Subcutaneous abdominal adipose tissue (tissue), 5 donors: ENCODE data around the gene USP21.

Experiments used
- H3K27ac ChIP-seq: one replicate; pipeline ENCODE4 v1.7.0; 2013; ENCODE audit warnings: low read depth, mild to moderate bottlenecking, inconsistent platforms, low read length, moderate library complexity
- H3K27me3 ChIP-seq, 5 donors: one replicate each; pipeline ENCODE4 v1.7.0; 2013; ENCODE audit warnings: low read length in 5 of 5, inconsistent platforms in 1 of 5; ENCODE audit not compliant: control insufficient read depth in 5 of 5, insufficient read depth in 4 of 5
- H3K36me3 ChIP-seq, 5 donors: one replicate each; pipeline ENCODE4 v1.7.0; 2013; ENCODE audit warnings: low read length in 5 of 5; ENCODE audit not compliant: control insufficient read depth in 5 of 5, insufficient read depth in 5 of 5
- H3K4me1 ChIP-seq, 5 donors: one replicate each; pipeline ENCODE4 v1.7.0; 2013; ENCODE audit warnings: low read length in 5 of 5, mild to moderate bottlenecking in 3 of 5, moderate library complexity in 1 of 5; ENCODE audit not compliant: control insufficient read depth in 5 of 5, insufficient read depth in 5 of 5
- H3K4me3 ChIP-seq, 5 donors: one replicate each; pipeline ENCODE4 v1.7.0; 2013; ENCODE audit warnings: low read length in 5 of 5, low read depth in 1 of 5
- H3K9ac ChIP-seq, 5 donors: one replicate each; pipeline ENCODE4 v1.7.0; 2013; ENCODE audit warnings: low read length in 5 of 5, mild to moderate bottlenecking in 4 of 5, moderate library complexity in 3 of 5
- H3K9me3 ChIP-seq, 5 donors: one replicate each; pipeline ENCODE4 v1.7.0; 2013; ENCODE audit warnings: low read length in 5 of 5; ENCODE audit not compliant: control insufficient read depth in 5 of 5
- donor health status: healthy.
- donor health status: healthy.
- donor health status: healthy.
- donor health status: healthy.
- donor health status: healthy.

Gene USP21

DNA sequence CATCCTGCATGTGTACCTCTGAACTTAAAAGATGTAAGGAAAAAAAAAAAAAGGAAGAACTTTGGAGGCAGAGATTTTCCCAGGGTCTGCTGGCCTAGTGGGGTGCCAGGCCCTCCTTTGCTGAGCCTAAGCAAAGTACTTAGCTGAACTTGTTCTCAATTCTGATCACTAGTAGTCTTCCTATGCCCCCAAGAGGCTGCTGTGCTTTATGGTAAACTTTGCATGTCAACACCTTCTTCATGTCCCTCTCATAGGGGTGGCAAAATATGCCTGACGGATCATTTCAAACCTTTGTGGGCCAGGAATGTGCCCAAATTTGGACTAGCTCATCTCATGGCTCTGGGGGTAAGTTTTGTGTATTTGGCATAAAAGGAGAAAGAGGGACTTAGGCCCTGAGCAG lies 1.4 kb upstream of the USP21 start:
- H3K4me1 ChIP-seq: peaks cover 5 to 52% (median 37%) of the 10 kb centered on the region in 5 donors
- H3K9ac ChIP-seq: no peak overlapping the region
- no peaks in the 10 kb centered on the region for H3K27me3 ChIP-seq
- no peaks in the 10 kb centered on the region for H3K9me3 ChIP-seq
- peak overlapping the region; percentile 79 for H3K27ac ChIP-seq
- no peak overlapping the region for H3K4me3 ChIP-seq
- H3K36me3 ChIP-seq: peaks cover 6 to 36% (median 29%) of the 10 kb centered on the region in 5 donors

DNA sequence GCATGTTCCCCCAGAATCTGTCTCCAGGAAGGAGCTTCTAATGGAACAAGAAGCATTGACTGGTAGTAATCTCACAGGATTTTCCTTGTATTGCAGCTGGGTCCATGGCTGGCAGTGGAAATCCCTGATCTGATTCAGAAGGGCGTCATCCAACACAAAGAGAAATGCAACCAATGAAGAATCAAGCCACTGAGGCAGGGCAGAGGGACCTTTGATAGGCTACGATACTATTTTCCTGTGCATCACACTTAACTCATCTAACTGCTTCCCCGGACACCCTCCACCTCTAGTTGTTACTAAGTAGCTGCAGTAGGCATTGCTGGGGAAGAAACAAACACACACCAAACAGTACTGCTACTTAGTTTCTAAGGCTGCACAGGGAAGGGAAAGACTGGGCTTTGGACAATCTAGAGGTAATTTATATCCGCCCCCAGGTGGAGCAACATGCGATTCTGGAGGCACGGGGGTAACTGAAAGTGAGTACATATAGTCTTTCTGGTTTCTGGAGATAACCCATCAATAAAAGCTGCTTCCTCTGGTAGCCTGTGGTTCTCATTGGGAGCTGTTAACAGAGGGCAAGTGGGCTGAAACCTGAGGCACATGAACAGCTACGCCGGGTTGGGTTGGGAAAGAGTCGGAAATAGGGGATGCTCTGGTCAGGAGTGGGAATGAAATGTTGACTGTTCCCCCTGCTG lies 837 bp upstream of the USP21 start:
- no peaks in the 10 kb centered on the region for H3K27me3 ChIP-seq
- peak overlapping the region; percentile 79 for H3K27ac ChIP-seq
- peak overlapping the region; percentile 8 to 82 (median 78) for H3K9ac ChIP-seq
- no peaks in the 10 kb centered on the region for H3K9me3 ChIP-seq
- peaks cover 6 to 42% (median 34%) of the 10 kb centered on the region in 5 donors for H3K36me3 ChIP-seq
- H3K4me3 ChIP-seq: peak overlapping the region; percentile 76 to 91 (median 87)
- H3K4me1 ChIP-seq: peaks cover 5 to 49% (median 35%) of the 10 kb centered on the region in 5 donors

DNA sequence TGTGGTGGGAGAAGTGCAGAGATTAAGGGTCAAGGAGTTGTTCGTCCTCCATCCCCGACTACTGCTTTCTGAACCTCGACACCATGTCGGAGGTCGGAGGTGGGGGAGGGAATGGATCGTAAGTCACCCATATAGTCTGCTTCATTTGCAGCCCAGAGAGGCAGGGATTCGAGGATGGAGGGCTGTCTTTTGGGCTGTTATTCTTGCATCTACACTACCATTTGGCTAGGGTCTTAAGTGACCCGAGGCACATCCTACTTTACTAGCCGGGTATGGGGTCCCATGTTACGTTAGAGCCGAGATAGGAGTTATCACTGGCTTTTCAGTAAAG lies 578 bp downstream of the USP21 start:
- H3K27ac ChIP-seq: peak overlapping the region; percentile 79
- H3K4me3 ChIP-seq: peak overlapping the region; percentile 76 to 93 (median 87)
- no peaks in the 10 kb centered on the region for H3K27me3 ChIP-seq
- no peaks in the 10 kb centered on the region for H3K9me3 ChIP-seq
- peak overlapping the region; percentile 52 to 82 (median 78) for H3K9ac ChIP-seq
- peaks cover 6 to 56% (median 44%) of the 10 kb centered on the region in 5 donors for H3K36me3 ChIP-seq
- H3K4me1 ChIP-seq: peaks cover 5 to 42% (median 27%) of the 10 kb centered on the region in 5 donors

DNA sequence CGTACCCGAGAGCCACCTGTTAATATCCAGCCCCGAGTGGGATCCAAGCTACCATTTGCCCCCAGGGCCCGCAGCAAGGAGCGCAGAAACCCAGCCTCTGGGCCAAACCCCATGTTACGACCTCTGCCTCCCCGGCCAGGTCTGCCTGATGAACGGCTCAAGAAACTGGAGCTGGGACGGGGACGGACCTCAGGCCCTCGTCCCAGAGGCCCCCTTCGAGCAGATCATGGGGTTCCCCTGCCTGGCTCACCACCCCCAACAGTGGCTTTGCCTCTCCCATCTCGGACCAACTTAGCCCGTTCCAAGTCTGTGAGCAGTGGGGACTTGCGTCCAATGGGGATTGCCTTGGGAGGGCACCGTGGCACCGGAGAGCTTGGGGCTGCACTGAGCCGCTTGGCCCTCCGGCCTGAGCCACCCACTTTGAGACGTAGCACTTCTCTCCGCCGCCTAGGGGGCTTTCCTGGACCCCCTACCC lies 1.4 kb downstream of the USP21 start:
- H3K4me1 ChIP-seq: peaks cover 5 to 48% (median 32%) of the 10 kb centered on the region in 5 donors
- H3K4me3 ChIP-seq: no peak overlapping the region
- H3K9me3 ChIP-seq: no peaks in the 10 kb centered on the region
- H3K27me3 ChIP-seq: no peaks in the 10 kb centered on the region
- H3K36me3 ChIP-seq: peaks cover 6 to 59% (median 44%) of the 10 kb centered on the region in 5 donors
- H3K9ac ChIP-seq: peak overlapping the region in 1 of 5 donors; percentile 71
- H3K27ac ChIP-seq: peak overlapping the region; percentile 11

DNA sequence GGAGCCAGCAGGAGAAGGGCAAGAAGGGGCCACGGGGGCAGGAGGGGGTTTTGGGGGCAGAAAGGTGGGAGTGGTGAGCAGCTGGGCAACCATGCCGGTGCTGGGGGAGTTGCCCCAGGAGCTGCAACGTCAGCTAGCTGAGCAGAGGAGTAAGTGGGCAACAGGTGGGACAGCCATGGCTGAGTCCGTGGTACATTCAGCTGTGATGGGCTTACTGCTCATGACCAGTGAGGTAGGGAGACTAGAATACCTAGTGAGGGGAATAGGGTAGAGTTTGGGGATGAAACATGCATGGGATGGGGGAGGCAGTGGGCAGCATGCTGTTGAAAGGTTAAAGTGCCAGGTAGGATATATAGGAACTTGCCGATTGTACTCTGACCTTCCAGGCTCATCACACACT lies 2.4 kb downstream of the USP21 start:
- Histone ChIP-seq H3K9me3 (no peaks in the 10 kb centered on the region), H3K4me1 (peaks cover 5 to 55% (median 35%) of the 10 kb centered on the region in 5 donors), H3K27ac (no peak overlapping the region), H3K27me3 (no peaks in the 10 kb centered on the region), H3K4me3 (no peak overlapping the region), H3K36me3 (peaks cover 6 to 58% (median 44%) of the 10 kb centered on the region in 5 donors), H3K9ac (peak overlapping the region in 1 of 5 donors; percentile 11)

DNA sequence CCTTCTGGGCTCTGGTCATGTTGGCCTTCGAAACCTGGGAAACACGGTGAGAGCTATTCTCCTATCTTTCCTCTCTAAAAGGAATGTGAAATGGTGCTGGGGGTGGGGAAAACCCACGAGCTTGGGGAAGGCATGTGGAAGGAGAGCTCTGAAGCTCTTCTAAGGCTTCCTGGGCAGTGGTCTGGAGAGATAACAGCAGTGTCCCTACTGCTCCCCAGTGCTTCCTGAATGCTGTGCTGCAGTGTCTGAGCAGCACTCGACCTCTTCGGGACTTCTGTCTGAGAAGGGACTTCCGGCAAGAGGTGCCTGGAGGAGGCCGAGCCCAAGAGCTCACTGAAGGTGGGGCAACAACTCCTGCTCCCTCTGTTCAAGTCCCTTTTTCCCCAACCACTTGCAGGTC lies 2.8 kb downstream of the USP21 start:
- no peaks in the 10 kb centered on the region for H3K9me3 ChIP-seq
- H3K27ac ChIP-seq: no peak overlapping the region
- peak overlapping the region in 3 of 5 donors; percentile 10 to 23 (median 11) for H3K9ac ChIP-seq
- peaks cover 7 to 59% (median 39%) of the 10 kb centered on the region in 5 donors for H3K4me1 ChIP-seq
- peaks cover 6 to 54% (median 43%) of the 10 kb centered on the region in 5 donors for H3K36me3 ChIP-seq
- no peaks in the 10 kb centered on the region for H3K27me3 ChIP-seq
- H3K4me3 ChIP-seq: no peak overlapping the region

DNA sequence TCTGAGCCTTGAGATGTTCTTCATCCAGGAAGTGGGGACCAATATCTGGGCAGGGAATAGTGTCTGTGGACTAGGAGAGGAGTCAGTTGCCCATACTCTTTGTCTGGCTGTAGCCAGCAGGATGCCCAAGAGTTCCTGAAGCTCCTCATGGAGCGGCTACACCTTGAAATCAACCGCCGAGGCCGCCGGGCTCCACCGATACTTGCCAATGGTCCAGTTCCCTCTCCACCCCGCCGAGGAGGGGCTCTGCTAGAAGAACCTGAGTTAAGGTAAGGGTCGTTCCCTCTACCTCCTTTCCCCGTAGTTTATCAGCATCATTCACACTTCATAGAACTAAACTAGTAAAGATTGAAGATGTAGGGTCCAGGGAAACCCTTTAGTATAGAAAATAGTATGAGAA lies 3.5 kb downstream of the USP21 start:
- H3K9me3 ChIP-seq: no peaks in the 10 kb centered on the region
- H3K27me3 ChIP-seq: no peaks in the 10 kb centered on the region
- peaks cover 0 to 50% (median 37%) of the 10 kb centered on the region in 5 donors for H3K36me3 ChIP-seq
- peaks cover 8 to 63% (median 43%) of the 10 kb centered on the region in 5 donors for H3K4me1 ChIP-seq
- H3K27ac ChIP-seq: no peak overlapping the region
- peak overlapping the region in 2 of 5 donors; percentile 3 to 23 for H3K9ac ChIP-seq
- H3K4me3 ChIP-seq: no peak overlapping the region

DNA sequence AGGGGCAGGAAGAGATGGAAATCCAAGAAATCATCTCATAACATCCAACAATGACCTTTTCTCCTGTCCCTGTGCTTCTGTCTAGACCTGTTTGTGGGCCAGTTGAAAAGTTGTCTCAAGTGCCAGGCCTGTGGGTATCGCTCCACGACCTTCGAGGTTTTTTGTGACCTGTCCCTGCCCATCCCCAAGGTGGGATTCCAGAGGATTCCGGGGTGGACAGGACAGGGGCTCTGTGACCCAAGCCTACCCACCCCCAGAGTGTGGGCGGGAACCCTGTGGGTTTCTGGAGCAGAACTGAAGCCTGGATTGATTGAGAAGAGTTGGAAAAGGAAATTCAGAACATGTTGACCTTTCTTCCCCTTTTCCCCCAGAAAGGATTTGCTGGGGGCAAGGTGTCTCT lies 4.5 kb downstream of the USP21 start:
- no peak overlapping the region for H3K27ac ChIP-seq
- peaks cover 8 to 60% (median 40%) of the 10 kb centered on the region in 5 donors for H3K4me1 ChIP-seq
- no peaks in the 10 kb centered on the region for H3K27me3 ChIP-seq
- no peak overlapping the region for H3K9ac ChIP-seq
- peaks cover 0 to 50% (median 30%) of the 10 kb centered on the region in 5 donors for H3K36me3 ChIP-seq
- no peaks in the 10 kb centered on the region for H3K9me3 ChIP-seq
- no peak overlapping the region for H3K4me3 ChIP-seq

DNA sequence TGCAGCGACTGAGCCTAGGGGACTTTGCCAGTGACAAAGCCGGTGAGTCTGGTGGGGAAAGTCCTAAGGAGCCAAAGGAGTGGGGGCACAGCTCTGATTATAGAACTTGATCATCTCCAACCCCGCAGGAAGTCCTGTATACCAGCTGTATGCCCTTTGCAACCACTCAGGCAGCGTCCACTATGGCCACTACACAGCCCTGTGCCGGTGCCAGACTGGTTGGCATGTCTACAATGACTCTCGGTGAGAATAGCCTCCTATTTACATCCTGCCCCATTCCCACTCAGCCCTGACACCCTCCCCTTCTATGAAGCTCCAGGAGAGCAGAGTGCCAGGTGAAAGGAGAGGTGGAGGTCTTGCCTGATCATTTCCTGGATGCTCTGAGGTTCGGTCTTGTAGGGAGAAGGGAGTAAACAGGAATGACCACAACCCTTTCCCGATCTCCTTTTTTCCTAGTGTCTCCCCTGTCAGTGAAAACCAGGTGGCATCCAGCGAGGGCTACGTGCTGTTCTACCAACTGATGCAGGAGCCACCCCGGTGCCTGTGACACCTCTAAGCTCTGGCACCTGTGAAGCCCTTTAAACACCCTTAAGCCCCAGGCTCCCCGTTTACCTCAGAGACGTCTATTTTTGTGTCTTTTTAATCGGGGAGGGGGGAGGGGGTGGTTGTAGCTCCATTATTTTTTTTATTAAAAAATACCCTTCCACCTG lies 5.8 kb downstream of the USP21 start:
- Histone ChIP-seq H3K36me3 (peaks cover 0 to 62% (median 41%) of the 10 kb centered on the region in 5 donors), H3K27me3 (no peaks in the 10 kb centered on the region), H3K9ac (peak overlapping the region in 4 of 5 donors; percentile 71 to 91 (median 83)), H3K27ac (peak overlapping the region; percentile 85), H3K9me3 (no peaks in the 10 kb centered on the region), H3K4me1 (peaks cover 5 to 51% (median 31%) of the 10 kb centered on the region in 5 donors), H3K4me3 (peak overlapping the region; percentile 84 to 96 (median 93))
